Fibroblast of pulmonary artery (primary cell): ENCODE results near the gene KCNH2.

ENCODE experiments used
- DNase-seq: peaks from one replicate; pipeline ENCODE4 v3.0.0-alpha.2; 2010; ENCODE audit warnings: low read depth
- H3K4me3 ChIP-seq: replicated peaks from 2 replicates; pipeline ENCODE4 v1.5.1; 2011; ENCODE audit warnings: low read depth, mild to moderate bottlenecking, control low read depth, low read length, moderate library complexity
- TF ChIP-seq, protein P1 (sequence below): IDR thresholded peaks from 2 replicates; pipeline ENCODE4 v1.5.1; 2011; ENCODE audit warnings: mild to moderate bottlenecking, control low read depth, low read length, inconsistent platforms; ENCODE audit errors: missing control alignments

KCNH2 gene

GRCh38 chr7:150947241-150947745 is 30.8 kb downstream of the KCNH2 start:
- TF ChIP-seq, protein P1, sequence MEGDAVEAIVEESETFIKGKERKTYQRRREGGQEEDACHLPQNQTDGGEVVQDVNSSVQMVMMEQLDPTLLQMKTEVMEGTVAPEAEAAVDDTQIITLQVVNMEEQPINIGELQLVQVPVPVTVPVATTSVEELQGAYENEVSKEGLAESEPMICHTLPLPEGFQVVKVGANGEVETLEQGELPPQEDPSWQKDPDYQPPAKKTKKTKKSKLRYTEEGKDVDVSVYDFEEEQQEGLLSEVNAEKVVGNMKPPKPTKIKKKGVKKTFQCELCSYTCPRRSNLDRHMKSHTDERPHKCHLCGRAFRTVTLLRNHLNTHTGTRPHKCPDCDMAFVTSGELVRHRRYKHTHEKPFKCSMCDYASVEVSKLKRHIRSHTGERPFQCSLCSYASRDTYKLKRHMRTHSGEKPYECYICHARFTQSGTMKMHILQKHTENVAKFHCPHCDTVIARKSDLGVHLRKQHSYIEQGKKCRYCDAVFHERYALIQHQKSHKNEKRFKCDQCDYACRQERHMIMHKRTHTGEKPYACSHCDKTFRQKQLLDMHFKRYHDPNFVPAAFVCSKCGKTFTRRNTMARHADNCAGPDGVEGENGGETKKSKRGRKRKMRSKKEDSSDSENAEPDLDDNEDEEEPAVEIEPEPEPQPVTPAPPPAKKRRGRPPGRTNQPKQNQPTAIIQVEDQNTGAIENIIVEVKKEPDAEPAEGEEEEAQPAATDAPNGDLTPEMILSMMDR, result no peak
- H3K4me3 ChIP-seq, result no peak overlapping the region
- no peak for DNase-seq

GRCh38 chr7:150946421-150947240 is 31.5 kb downstream of the KCNH2 start:
- H3K4me3 ChIP-seq, result no peak overlapping the region
- TF ChIP-seq, protein P1, result no peak
- no peak for DNase-seq

DNA sequence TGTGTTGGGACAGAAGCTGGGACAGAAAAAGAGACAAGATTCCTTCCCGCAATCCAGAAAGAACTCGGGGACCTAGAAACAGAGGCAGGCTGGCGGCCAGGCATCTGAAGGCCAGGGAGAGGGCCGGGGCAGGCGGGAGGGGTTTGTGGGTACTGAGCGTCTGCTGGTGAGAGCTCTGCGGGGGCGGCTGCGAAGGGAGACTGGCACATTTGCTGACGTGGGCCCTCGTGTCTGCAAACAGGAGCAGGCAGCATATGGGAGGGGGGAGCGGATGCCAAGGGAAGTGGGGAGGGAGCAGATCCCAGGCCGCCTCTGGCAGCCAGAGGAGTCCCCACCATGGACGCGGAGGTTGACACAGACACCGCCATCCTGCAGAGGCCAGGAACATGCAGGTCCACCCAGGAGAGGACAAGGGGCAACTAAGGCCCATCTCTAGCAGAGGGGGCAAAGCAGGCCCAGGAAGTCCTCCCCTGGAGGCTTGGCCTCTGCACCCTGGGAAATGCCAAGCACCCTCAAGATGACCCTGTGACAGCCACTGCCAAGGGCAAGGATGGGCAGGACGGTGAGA is 32.2 kb downstream of the KCNH2 start:
- DNase-seq, result no peak
- no peak overlapping the region for H3K4me3 ChIP-seq
- TF ChIP-seq, protein P1, result no peak

- TF ChIP-seq, protein P1, result no peak
- no peak overlapping the region for H3K4me3 ChIP-seq
- no peak for DNase-seq
These were observed 32.8 kb downstream of the KCNH2 start for GRCh38 chr7:150945171-150945852.

DNA sequence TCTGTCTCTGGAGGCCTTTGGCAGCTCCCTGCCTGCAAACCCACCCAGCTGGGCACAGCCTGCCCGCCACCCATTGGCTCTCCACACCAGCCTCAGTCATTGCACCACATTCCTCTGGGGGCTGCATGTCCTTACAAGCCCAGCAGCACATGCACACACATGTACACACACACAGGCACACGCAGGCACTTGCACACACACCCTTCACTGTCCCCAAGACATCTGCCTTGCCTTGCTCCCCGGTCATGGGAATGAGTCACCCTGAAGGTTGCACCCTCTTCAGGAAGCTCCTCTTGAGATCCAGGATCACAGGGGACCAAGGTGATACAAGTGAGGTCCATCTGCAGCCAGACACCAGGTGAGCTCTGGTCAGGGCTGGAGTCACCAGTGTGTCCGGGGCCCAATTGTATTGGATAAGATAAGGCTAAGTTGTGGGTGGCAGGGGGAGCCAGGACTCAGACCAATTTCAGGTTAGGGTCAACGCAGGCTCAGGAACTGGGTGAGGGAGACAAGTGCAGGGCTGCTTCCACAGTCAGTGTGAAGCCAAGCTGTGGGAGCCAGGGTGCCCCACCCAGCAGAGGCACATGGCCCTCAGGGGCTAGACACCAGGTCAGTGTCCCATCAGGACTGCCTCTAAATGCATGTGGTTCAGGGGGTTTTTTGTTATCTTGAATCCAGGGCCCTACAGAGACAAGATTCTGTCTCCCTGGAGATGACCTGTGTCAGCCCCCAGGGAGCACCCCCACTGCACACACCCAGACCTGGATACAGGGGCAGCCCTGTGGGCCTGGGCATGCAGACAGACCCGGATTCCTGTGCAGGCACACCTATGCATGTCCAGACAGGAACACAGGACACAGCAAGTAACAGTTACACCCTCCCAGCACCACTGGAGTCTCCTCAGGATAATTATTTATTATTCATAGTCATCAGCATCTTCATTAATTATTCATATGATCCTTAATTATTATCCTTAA is 33.8 kb downstream of the KCNH2 start:
- DNase-seq, result no peak
- TF ChIP-seq, protein P1, result no peak
- no peak overlapping the region for H3K4me3 ChIP-seq

DNA sequence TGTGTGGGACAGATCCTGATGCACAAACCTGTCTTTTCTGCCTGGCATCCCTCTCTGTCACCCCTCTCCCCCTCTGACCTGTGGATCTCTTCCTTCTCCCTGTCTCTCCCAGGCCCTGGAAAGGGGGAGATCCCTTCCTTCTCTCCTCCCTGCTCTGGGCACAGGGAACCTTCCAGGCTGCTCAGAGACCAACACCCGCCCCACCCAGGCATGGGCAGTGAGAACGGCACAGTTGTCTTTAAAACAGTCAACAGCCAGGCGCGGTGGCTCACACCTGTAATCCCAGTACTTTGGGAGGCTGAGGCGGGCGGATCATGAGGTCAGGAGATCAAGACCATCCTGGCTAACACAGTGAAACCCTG is 34.7 kb downstream of the KCNH2 start:
- DNase-seq, result no peak
- TF ChIP-seq, protein P1, result no peak
- H3K4me3 ChIP-seq, result no peak overlapping the region
